ENCODE data around the gene KCNJ4.

KCNJ4 gene

DNA sequence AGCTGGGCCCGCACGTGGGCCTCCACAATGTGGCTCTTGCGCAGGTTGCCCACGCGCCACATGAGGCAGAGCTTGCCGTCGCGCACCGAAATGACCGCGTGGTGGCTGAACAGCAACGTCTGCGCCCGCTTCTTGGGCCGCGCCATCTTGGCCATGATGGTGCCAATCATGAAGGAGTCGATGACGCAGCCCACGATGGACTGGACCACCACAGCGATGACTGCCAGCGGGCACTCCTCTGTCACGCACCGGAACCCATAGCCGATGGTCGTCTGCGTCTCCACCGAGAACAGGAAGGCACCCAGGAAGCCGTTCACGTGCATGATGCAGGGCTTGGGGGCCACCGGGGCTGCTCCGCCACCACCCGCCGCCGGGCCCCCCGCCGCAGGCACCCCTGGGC is 27.5 kb downstream of the KCNJ4 start:
- no peak for DNase-seq (ENCODE audit: low read depth, low spot score)
- in situ Hi-C loops (cut with HindIII; ENCODE audit: low sequenced_read_pairs), result no loop called here
- TF ChIP-seq, protein P1, sequence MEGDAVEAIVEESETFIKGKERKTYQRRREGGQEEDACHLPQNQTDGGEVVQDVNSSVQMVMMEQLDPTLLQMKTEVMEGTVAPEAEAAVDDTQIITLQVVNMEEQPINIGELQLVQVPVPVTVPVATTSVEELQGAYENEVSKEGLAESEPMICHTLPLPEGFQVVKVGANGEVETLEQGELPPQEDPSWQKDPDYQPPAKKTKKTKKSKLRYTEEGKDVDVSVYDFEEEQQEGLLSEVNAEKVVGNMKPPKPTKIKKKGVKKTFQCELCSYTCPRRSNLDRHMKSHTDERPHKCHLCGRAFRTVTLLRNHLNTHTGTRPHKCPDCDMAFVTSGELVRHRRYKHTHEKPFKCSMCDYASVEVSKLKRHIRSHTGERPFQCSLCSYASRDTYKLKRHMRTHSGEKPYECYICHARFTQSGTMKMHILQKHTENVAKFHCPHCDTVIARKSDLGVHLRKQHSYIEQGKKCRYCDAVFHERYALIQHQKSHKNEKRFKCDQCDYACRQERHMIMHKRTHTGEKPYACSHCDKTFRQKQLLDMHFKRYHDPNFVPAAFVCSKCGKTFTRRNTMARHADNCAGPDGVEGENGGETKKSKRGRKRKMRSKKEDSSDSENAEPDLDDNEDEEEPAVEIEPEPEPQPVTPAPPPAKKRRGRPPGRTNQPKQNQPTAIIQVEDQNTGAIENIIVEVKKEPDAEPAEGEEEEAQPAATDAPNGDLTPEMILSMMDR (IDR thresholded peaks at IDR 0.05; ENCODE audit: low read depth, low read length), result no peak
- no peak overlapping the region for H3K4me3 ChIP-seq (ENCODE audit: low read depth, low read length)

DNA sequence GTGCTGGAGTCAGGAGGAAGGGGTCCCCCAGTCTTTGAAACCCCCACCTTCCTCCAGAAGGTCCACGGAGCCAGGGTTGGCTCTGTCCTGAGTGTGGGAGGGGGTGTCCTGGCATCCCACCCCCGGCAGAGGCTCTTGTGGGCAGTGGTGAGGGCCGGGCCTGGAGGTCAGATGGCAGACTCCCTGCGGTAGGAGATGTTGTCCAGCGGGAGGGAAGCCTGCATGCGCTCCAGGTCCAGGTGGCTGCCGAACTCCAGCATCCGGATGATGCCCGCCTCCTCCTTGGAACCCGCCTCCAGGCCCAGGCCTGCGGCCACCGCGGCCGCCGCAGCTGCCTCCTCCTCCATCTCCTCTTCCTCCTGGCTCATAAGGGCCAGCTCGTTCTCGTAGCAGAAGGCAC is 28.4 kb downstream of the KCNJ4 start:
- DNase-seq (ENCODE audit: low read depth, low spot score), result no peak
- TF ChIP-seq, protein P1 (IDR thresholded peaks at IDR 0.05; ENCODE audit: low read depth, low read length), result no peak
- H3K4me3 ChIP-seq (ENCODE audit: low read depth, low read length), result no peak overlapping the region
- in situ Hi-C loops (cut with HindIII; ENCODE audit: low sequenced_read_pairs), result no loop called here

DNA sequence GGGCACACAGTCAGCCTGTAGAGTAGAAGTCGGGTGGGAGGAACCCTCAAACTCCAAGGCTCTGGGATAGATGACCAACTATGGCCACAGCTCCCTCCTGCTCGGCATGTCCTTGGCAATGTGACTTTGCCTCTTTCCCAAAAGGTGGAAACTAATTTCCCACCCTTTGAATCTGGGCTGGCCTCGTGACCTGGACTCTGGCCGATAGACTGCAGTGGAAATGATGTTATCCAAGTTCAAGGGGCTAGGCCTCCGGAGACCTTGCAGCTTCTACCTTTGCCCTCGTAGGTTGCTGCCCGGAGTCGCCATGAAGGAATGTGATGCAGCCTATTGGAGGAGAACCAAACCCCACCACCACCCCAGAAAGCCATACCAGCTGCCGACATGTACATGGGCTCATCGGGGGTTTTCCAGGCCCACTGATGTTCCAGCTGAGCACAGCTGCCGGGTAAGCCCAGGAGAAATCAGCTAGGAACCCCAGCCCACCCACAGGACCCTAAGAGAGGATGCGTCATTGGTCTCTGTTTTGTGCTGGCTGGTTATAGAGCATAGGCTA is 30.4 kb downstream of the KCNJ4 start:
- no peak overlapping the region for H3K4me3 ChIP-seq (ENCODE audit: low read depth, low read length)
- DNase-seq (ENCODE audit: low read depth, low spot score), result no peak
- TF ChIP-seq, protein P1 (IDR thresholded peaks at IDR 0.05; ENCODE audit: low read depth, low read length), result no peak
- in situ Hi-C loops (cut with HindIII; ENCODE audit: low sequenced_read_pairs), result no loop called here

DNA sequence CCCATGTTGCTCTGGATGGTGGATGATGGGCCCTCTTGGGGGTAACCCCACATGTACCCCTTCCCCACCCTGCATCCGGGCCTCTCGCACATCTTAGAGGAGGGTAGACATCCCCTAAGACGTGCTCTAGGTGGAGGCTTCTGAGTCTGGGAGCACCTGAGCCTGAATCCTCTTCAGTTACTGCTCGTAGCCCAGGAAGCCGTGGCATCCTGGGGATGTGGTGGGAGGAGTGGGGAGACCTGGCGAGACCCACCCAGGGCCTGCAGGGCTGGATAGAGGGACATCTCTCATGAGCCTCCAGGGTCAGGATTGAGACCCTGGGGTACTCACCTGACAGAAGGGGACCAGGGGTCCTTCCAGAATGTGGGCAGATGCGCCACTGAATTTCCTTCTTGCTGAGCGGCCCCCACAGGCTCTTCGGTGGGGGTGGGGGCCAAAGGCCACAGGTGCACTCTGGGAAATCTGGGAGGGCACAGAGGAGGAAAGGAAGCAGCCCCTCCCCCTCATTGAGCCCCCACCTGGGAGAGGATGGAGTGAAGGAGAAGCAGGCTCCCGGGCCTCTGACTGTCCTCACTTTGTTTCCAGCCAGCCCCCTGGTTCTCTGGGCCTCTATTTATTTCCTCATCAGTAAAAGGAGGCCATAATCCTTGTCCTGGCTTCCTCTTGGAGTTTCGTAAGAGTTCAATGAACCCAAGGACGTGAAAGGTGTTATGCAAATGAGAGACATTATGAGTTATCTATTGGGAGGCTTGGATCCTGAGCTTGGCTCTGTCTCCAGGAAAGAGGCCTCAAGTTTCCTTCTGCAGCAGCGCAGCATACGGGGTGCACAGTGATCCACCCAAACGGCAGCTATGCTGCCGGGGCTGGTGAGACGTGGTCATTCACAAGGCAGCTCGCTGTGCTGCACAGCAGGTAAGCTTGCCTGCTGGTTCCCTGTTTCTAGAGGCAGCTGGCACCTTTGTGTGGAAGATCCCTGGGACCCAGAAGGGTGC is 31.2 kb downstream of the KCNJ4 start:
- TF ChIP-seq, protein P1 (IDR thresholded peaks at IDR 0.05; ENCODE audit: low read depth, low read length), result no peak
- in situ Hi-C loops (cut with HindIII; ENCODE audit: low sequenced_read_pairs), result no loop called here
- no peak for DNase-seq (ENCODE audit: low read depth, low spot score)
- H3K4me3 ChIP-seq (ENCODE audit: low read depth, low read length), result no peak overlapping the region

DNA sequence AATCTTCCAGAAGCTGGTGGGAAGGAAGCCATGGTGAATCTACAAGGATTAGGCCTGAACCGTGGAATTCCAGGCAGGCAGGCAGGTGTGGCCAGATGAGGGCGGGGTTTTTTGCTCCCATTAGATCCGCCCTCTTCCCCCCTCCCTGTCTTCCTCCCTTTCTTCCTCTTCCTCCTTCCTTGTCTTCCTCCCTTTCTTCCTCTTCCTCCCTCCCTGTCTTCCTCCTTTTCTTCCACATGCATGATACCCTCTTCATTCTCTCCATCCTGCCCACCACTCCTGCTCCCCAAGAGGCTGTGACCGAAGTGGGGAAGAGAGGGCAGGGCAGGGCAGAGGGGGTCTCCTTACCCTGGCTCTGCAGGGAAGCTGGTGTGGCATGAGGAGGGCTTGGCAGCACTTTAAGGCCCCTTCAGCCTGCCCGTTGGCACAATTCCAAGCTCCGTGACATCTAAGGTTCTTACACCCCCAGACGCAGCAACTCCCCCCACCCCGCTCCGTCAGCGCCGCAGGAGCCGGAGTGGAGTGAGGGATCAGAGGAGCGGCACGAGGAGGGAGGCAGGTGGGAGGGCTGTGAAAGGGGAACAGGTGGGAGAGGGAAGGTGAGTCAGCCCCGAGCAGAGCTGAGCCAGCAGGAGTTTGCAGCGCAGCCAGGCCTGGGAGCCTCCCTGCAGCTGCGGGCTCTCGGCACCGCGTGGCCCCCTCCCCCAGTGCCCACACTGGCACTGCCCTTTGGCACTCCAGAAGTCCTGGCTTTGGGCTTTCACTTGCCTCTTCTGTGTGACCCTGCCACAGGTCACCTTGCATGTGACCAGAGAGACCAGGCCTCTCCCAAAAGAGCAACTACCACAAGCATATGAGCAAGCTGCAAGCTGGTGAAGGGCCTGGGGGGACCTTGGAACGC is 32.1 kb downstream of the KCNJ4 start:
- H3K4me3 ChIP-seq (ENCODE audit: low read depth, low read length), result no peak overlapping the region
- TF ChIP-seq, protein P1 (IDR thresholded peaks at IDR 0.05; ENCODE audit: low read depth, low read length), result no peak
- no peak for DNase-seq (ENCODE audit: low read depth, low spot score)
- in situ Hi-C loops (cut with HindIII; ENCODE audit: low sequenced_read_pairs), result no loop called here

DNA sequence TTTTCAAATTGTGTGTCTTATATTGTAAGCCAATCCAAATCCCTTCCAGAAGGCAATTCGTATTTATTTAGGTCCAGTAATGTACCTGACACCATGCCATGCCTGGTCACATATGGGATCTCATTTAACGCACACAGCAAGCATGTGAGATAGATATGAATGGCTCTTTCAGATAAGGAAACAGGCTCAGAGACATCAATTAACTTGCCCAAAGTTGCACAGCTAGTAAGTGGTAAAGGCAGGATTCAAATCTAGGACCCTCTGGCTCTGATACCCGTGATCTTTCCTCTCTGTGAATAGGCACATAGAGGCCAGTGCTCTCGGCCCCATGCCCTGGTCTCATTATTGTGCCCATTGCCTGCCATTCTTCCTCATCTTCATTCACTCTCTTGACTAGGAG is 34.3 kb downstream of the KCNJ4 start:
- no peak overlapping the region for H3K4me3 ChIP-seq (ENCODE audit: low read depth, low read length)
- in situ Hi-C loops (cut with HindIII; ENCODE audit: low sequenced_read_pairs), result no loop called here
- no peak for DNase-seq (ENCODE audit: low read depth, low spot score)
- TF ChIP-seq, protein P1 (IDR thresholded peaks at IDR 0.05; ENCODE audit: low read depth, low read length), result no peak
